GM06990 (cell line): ENCODE results near the gene MAP7.

Source experiments
- DNase-seq: peaks from one replicate; pipeline ENCODE4 v3.0.0-alpha.2; 2011; ENCODE audit not compliant: insufficient read length; ENCODE audit errors: extremely low read depth
- H3K27me3 ChIP-seq: replicated peaks from 2 replicates; pipeline ENCODE4 v1.6.0; 2011; ENCODE audit warnings: low read length; ENCODE audit not compliant: control insufficient read depth, insufficient read depth
- H3K36me3 ChIP-seq: 2 replicates; pipeline ENCODE4 v1.5.1; 2011; ENCODE audit warnings: low read length; ENCODE audit not compliant: control insufficient read depth, insufficient read depth
- H3K4me3 ChIP-seq: replicated peaks from 2 replicates; pipeline ENCODE4 v1.5.1; 2011; ENCODE audit warnings: low read depth, mild to moderate bottlenecking, control low read depth, low read length
- CTCF ChIP-seq: IDR thresholded peaks from 2 replicates; pipeline ENCODE4 v1.5.1; 2011; ENCODE audit warnings: low read length, control low read depth, mild to moderate bottlenecking, inconsistent platforms; ENCODE audit not compliant: insufficient read depth, poor library complexity, severe bottlenecking

The MAP7 gene

GRCh38 chr6:136409597-136409996 is 140.6 kb downstream of the MAP7 start:
- no peaks in the 10 kb centered on the region for H3K36me3 ChIP-seq
- no peak for TF ChIP-seq CTCF
- DNase-seq, result no peak
- no peak overlapping the region for H3K4me3 ChIP-seq
- H3K27me3 ChIP-seq, result no peaks in the 10 kb centered on the region

GRCh38 chr6:136408204-136408603 is 142.0 kb downstream of the MAP7 start:
- no peak for DNase-seq
- Histone ChIP-seq H3K4me3 (no peak overlapping the region), H3K27me3 (no peaks in the 10 kb centered on the region), H3K36me3 (no peaks in the 10 kb centered on the region)
- no peak for TF ChIP-seq CTCF

- no peak for TF ChIP-seq CTCF
- no peaks in the 10 kb centered on the region for H3K36me3 ChIP-seq
- DNase-seq, result no peak
- no peaks in the 10 kb centered on the region for H3K27me3 ChIP-seq
- no peak overlapping the region for H3K4me3 ChIP-seq
Observed at GRCh38 chr6:136405420-136406029, 144.7 kb downstream of the MAP7 start.

- Histone ChIP-seq H3K27me3 (no peaks in the 10 kb centered on the region), H3K4me3 (no peak overlapping the region), H3K36me3 (no peaks in the 10 kb centered on the region)
- TF ChIP-seq CTCF, result no peak
- DNase-seq, result no peak
Observed at GRCh38 chr6:136404627-136405419, 145.4 kb downstream of the MAP7 start.

- DNase-seq, result no peak
- no peak overlapping the region for H3K4me3 ChIP-seq
Observed at GRCh38 chr6:136404007-136404406, 146.2 kb downstream of the MAP7 start.

More at GRCh38 chr6:136404007-136404406, 146.2 kb downstream of the MAP7 start:
- no peak for TF ChIP-seq CTCF
- no peaks in the 10 kb centered on the region for H3K36me3 ChIP-seq
- H3K27me3 ChIP-seq, result no peaks in the 10 kb centered on the region
